PC-3 (cell line): Measurements from ENCODE around the gene GTPBP3. TPM values are rescaled to one million over a fixed set of nuclear protein-coding genes. Genes with fewer than 3 reads are reported as not detected.
"Not testable (repeated sequence)": the region's sequence is repeated elsewhere in the genome, so short reads cannot be mapped to it uniquely, and the experiment has no call there.

ENCODE experiments used
- ATAC-seq: fragments of 200-7000 bp; cut with Tn5 transposase; 2 replicates; pipeline ENCODE4 v1.9.1; 2020; ENCODE audit warnings: mild to moderate bottlenecking, moderate library complexity
- BruUV-seq: library from RNA; stranded (reverse); fragments of 400-500 nt; replicated peaks from 2 replicates; lab custom pipeline; 2021; lab: Mats Ljungman, UMichigan
- CTCF ChIA-PET: fragments of 300-600 bp; sonication (Branson Sonifier 250); formaldehyde crosslinking; loops from one replicate; lab custom pipeline; 2022; ENCODE audit warnings: antibody characterized with exemption; lab: Charles Lee
- POLR2A ChIA-PET: fragments of 300-600 bp; sonication (Branson Sonifier 250); formaldehyde crosslinking; loops from one replicate; lab custom pipeline; 2022; ENCODE audit warnings: antibody characterized with exemption; ENCODE audit not compliant: unreplicated experiment; lab: Charles Lee
- DNase-seq: peaks from one replicate; pipeline ENCODE4 v3.0.0-alpha.2; 2015
- H2AFZ ChIP-seq: fragments of 300-600 bp; sonication (generic); 2 replicates; pipeline ENCODE4 v1.6.0; 2016; ENCODE audit warnings: antibody characterized with exemption, low read length
- H3F3A ChIP-seq: fragments of 300-600 bp; sonication (generic); one replicate; pipeline ENCODE4 v1.6.0; 2017; ENCODE audit warnings: antibody characterized with exemption, low read length, control low read depth, mild to moderate bottlenecking; ENCODE audit not compliant: unreplicated experiment
- H3K27ac ChIP-seq: fragments of 300-600 bp; sonication (generic); 2 replicates; pipeline ENCODE4 v1.5.1; 2016; ENCODE audit warnings: mild to moderate bottlenecking, low read length
- H3K27me3 ChIP-seq: fragments of 300-600 bp; sonication (generic); 2 replicates; pipeline ENCODE4 v1.6.1; 2016; ENCODE audit warnings: low read length, mixed read lengths
- H3K36me3 ChIP-seq: fragments of 300-600 bp; sonication (generic); 2 replicates; pipeline ENCODE4 v1.6.1; 2016; ENCODE audit warnings: low read depth, mixed run types, low read length, mixed read lengths
- H3K4me1 ChIP-seq: fragments of 300-600 bp; sonication (generic); 2 replicates; pipeline ENCODE4 v1.5.1; 2016; ENCODE audit warnings: low read length; ENCODE audit not compliant: insufficient read depth
- H3K4me2 ChIP-seq: fragments of 300-600 bp; sonication (generic); 2 replicates; pipeline ENCODE4 v1.6.0; 2016; ENCODE audit warnings: low read length
- H3K4me3 ChIP-seq: fragments of 300-600 bp; sonication (generic); 2 replicates; pipeline ENCODE4 v1.5.1; 2016; ENCODE audit warnings: mild to moderate bottlenecking, low read length, mixed read lengths
- H3K79me2 ChIP-seq: fragments of 300-600 bp; sonication (generic); 2 replicates; pipeline ENCODE4 v1.6.1; 2017; ENCODE audit warnings: low read length, mixed read lengths
- H3K9ac ChIP-seq: fragments of 300-600 bp; sonication (generic); 2 replicates; pipeline ENCODE4 v1.6.0; 2016; ENCODE audit warnings: mild to moderate bottlenecking, low read length
- H3K9me2 ChIP-seq: fragments of 300-600 bp; sonication (generic); replicated peaks from 2 replicates; pipeline ENCODE4 v1.6.1; 2016; ENCODE audit warnings: mixed run types, low read length, mixed read lengths
- H3K9me3 ChIP-seq: fragments of 300-600 bp; sonication (generic); 2 replicates; pipeline ENCODE4 v1.6.1; 2016; ENCODE audit warnings: low read length, mixed read lengths
- H4K20me1 ChIP-seq: fragments of 300-600 bp; sonication (generic); 2 replicates; pipeline ENCODE4 v1.6.1; 2016; ENCODE audit warnings: low read length, mixed read lengths
- EZH2 ChIP-seq: fragments of 300-600 bp; sonication (generic); IDR thresholded peaks from one replicate; pipeline ENCODE4 v1.6.1; 2017; ENCODE audit warnings: antibody characterized with exemption, mild to moderate bottlenecking, low read length; ENCODE audit not compliant: unreplicated experiment
- EZH2phosphoT487 ChIP-seq: fragments of 300-600 bp; sonication (generic); IDR thresholded peaks from 2 replicates; pipeline ENCODE4 v1.6.1; 2018; ENCODE audit warnings: mild to moderate bottlenecking, antibody characterized with exemption, low read length, borderline replicate concordance
- intact Hi-C: fragments of 100-400 bp; cut with micrococcal nuclease; formaldehyde crosslinking; loops from 2 replicates; pipeline ENCODE4 v1.9.0; 2023
- total RNA-seq: library from RNA; depleted of rRNA; stranded (reverse); fragments of >200 nt; gene quantifications from 2 replicates; pipeline ENCODE4 v1.2.3, GENCODE V29; 2014
- TF ChIP-seq, protein P1 (sequence below): fragments of 300-600 bp; sonication (generic); conservative IDR thresholded peaks from 2 replicates; pipeline ENCODE4 v1.5.1; 2017; ENCODE audit warnings: antibody characterized with exemption, low read depth, mild to moderate bottlenecking, low read length

Gene GTPBP3
- total RNA-seq, 1 experiment from 2014 or later, result 86.0 TPM

DNA sequence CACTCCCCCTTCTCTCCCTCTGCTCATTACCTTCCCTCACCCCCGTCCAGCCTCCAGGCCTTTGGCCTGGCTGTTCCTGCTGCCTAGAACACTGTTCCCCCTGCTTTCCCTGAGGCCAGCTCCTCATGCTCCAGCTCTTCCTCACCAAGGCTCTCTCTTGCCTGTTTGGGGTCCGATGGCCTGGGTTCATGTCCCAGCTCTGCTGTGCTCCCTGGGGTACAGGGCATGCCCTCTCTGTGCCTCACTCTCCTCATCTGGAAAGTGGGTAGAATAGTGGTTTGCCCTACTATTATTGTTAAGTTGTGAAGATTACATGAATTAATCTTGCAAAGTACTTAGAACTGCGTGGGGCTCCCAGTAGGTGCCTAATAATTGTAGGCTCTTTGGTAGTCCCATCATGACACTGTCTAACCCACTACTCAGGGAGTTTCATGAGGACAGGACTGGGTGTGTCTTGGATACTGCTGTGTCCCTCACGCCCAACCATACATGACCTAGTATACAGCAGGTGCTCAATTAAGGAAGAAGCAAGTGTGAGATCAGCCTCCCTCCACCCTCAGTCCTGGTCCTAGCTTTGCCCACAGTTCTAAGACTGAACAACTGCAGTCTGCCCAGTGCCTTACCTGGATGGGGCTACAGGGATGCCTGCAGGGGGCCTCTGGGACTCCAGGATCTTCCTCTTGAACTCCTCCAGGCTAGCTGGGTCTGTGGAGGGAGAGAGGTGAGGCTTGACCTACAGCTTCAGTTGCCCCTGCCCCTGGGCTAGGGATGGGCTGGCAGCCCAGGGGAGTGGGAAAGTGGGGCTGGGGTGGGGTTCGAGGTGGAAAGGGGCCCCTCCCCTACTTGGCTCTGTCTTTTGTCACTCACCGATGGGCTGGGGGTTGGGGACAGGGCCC lies 22.8 kb downstream of the GTPBP3 start:
- H2AFZ ChIP-seq, result no peak overlapping the region
- H4K20me1 ChIP-seq, result no peaks in the 10 kb centered on the region
- H3K27me3 ChIP-seq, result no peaks in the 10 kb centered on the region
- no peaks in the 10 kb centered on the region for H3K36me3 ChIP-seq
- H3K79me2 ChIP-seq, result no peaks in the 10 kb centered on the region
- no peak for DNase-seq
- no peaks in the 10 kb centered on the region for H3F3A ChIP-seq
- H3K4me3 ChIP-seq, result no peak overlapping the region
- ChIA-PET CTCF (interaction anchor here (0.5 kb wide), 1 partner anchor 306 kb away, joined by 10 read pairs; no protein-coding TSS in a partner anchor), POLR2A (no interaction called here)
- no peak overlapping the region for H3K9ac ChIP-seq
- TF ChIP-seq, protein P1, sequence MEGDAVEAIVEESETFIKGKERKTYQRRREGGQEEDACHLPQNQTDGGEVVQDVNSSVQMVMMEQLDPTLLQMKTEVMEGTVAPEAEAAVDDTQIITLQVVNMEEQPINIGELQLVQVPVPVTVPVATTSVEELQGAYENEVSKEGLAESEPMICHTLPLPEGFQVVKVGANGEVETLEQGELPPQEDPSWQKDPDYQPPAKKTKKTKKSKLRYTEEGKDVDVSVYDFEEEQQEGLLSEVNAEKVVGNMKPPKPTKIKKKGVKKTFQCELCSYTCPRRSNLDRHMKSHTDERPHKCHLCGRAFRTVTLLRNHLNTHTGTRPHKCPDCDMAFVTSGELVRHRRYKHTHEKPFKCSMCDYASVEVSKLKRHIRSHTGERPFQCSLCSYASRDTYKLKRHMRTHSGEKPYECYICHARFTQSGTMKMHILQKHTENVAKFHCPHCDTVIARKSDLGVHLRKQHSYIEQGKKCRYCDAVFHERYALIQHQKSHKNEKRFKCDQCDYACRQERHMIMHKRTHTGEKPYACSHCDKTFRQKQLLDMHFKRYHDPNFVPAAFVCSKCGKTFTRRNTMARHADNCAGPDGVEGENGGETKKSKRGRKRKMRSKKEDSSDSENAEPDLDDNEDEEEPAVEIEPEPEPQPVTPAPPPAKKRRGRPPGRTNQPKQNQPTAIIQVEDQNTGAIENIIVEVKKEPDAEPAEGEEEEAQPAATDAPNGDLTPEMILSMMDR, result no peak
- TF ChIP-seq EZH2phosphoT487, result no peak
- no peak for TF ChIP-seq EZH2
- H3K4me1 ChIP-seq, result no peaks in the 10 kb centered on the region
- H3K9me3 ChIP-seq, result no peaks in the 10 kb centered on the region
- intact Hi-C loops, result no loop called here
- H3K9me2 ChIP-seq, result no peaks in the 10 kb centered on the region
- H3K4me2 ChIP-seq, result no peak overlapping the region
- no peak for ATAC-seq
- no TSS peak for BruUV-seq
- no peak overlapping the region for H3K27ac ChIP-seq

DNA sequence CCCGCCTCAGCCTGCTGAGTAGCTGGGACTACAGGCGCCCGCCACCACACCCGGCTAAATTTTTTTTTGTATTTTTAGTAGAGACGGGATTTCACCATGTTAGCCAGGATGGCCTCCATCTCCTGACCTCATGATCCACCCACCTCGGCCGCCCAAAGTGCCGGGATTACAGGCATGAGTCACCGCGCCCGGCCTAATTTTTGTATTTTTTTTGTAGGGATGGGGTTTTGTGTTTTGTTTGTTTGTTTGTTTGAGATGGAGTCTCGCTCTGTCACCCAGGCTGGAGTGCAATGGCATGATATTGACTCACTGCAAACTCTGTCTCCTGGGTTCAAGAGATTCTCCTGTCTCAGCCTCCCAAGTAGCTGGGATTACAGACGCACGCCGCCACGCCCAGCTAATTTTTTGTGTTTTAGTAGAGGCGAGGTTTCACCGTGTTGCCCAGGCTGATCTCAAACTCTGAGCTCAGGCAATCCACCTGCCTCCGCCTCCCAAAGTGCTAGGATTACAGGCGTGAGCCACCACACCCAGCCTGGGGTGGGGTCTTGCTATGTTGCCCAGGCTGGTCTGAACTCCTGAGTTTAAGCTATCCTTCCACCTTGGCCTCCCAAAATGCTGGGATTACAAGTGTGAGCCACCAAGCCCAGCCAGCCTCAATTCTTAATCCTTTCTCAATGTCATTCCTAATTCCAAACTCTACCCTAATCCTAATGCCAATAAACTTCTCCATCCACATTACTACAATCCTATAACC lies 26.7 kb downstream of the GTPBP3 start:
- CTCF ChIA-PET, H3K9me3 ChIP-seq, H3K4me2 ChIP-seq, ATAC-seq, BruUV-seq, H3F3A ChIP-seq, H3K4me3 ChIP-seq, H3K9ac ChIP-seq, intact Hi-C loops, H3K4me1 ChIP-seq, H3K79me2 ChIP-seq, POLR2A ChIA-PET, H3K27ac ChIP-seq, H4K20me1 ChIP-seq, H3K9me2 ChIP-seq, H2AFZ ChIP-seq, H3K36me3 ChIP-seq, H3K27me3 ChIP-seq, DNase-seq: not testable (repeated sequence)

- BruUV-seq, result no TSS peak
- ChIA-PET POLR2A (no interaction called here), CTCF (no interaction called here)
Observed at GRCh38 chr19:17365361-17365760, 28.0 kb downstream of the GTPBP3 start.

More at GRCh38 chr19:17365361-17365760, 28.0 kb downstream of the GTPBP3 start:
- Histone ChIP-seq H3K4me3 (no peak overlapping the region), H3K27ac (no peak overlapping the region), H2AFZ (no peak overlapping the region), H3K9me3 (no peaks in the 10 kb centered on the region), H3K4me2 (no peak overlapping the region), H3K79me2 (no peaks in the 10 kb centered on the region), H3K36me3 (no peaks in the 10 kb centered on the region), H3K9ac (no peak overlapping the region), H4K20me1 (no peaks in the 10 kb centered on the region), H3K9me2 (no peaks in the 10 kb centered on the region), H3K4me1 (no peaks in the 10 kb centered on the region), H3F3A (no peaks in the 10 kb centered on the region), H3K27me3 (no peaks in the 10 kb centered on the region)
- intact Hi-C loops, result no loop called here
- ATAC-seq, result no peak
- TF ChIP-seq, protein P1, result no peak
- TF ChIP-seq EZH2, result no peak
- TF ChIP-seq EZH2phosphoT487, result no peak
- DNase-seq, result no peak
